H54 (cell line): ENCODE measurements around the gene NR2F1.
A peak's percentile ranks its signal among the peaks of the same experiment; 100 is the strongest.
"Not testable (repeated sequence)": the region's sequence is repeated elsewhere in the genome, so short reads cannot be mapped to it uniquely, and the experiment has no call there.

ENCODE experiments used
- DNase-seq: peaks from one replicate; pipeline ENCODE4 v3.0.0; 2011; ENCODE audit warnings: low spot score, mixed read lengths; ENCODE audit not compliant: insufficient read length
- FAIRE-seq: peaks from 3 replicates; lab custom pipeline; 2011; peaks lifted over from hg19 to GRCh38; lab: Jason Lieb, UNC
- POLR2A ChIP-seq: IDR thresholded peaks from 2 replicates; pipeline ENCODE4 v1.6.1; 2011; ENCODE audit warnings: low read depth, mild to moderate bottlenecking, low read length

The NR2F1 gene

GRCh38 chr5:93582677-93583438, at the start of gene NR2F1:
Gene NR2F1 (plus strand): TSS chr5:93583222. CDS start chr5:93585024, 1,802 bp downstream.
- TF ChIP-seq POLR2A: peak; percentile 29; the same call in 1 of the 2 replicates
- DNase-seq (no peak), FAIRE-seq (peak; percentile 82)

- FAIRE-seq: no peak
- DNase-seq: no peak
- no peak for TF ChIP-seq POLR2A
Measured at GRCh38 chr5:93545872-93546271, 37.1 kb upstream of the NR2F1 start.

- not testable (repeated sequence) for DNase-seq, FAIRE-seq
Measured at GRCh38 chr5:93549594-93549993, 33.4 kb upstream of the NR2F1 start.

- FAIRE-seq: no peak
- TF ChIP-seq POLR2A: no peak
- no peak for DNase-seq
Measured at GRCh38 chr5:93557021-93557604, 25.9 kb upstream of the NR2F1 start.

- no peak for TF ChIP-seq POLR2A
- no peak for FAIRE-seq
- DNase-seq: no peak
Measured at GRCh38 chr5:93566091-93566490, 16.9 kb upstream of the NR2F1 start.

- no peak for TF ChIP-seq POLR2A
- FAIRE-seq: peak; percentile 58
- no peak for DNase-seq
Measured at GRCh38 chr5:93567424-93567823, 15.6 kb upstream of the NR2F1 start.

GRCh38 chr5:93569300-93570160, 13.5 kb upstream of the NR2F1 start:
- TF ChIP-seq POLR2A: no peak
- no peak for FAIRE-seq
- no peak for DNase-seq

GRCh38 chr5:93570294-93571113, 12.5 kb upstream of the NR2F1 start:
- DNase-seq: no peak
- no peak for FAIRE-seq
- TF ChIP-seq POLR2A: no peak

- DNase-seq (no peak), FAIRE-seq (no peak)
- TF ChIP-seq POLR2A: no peak
Measured at GRCh38 chr5:93571114-93571949, 11.7 kb upstream of the NR2F1 start.

GRCh38 chr5:93572101-93572607, 10.9 kb upstream of the NR2F1 start:
- no peak for DNase-seq
- TF ChIP-seq POLR2A: no peak
- no peak for FAIRE-seq

- TF ChIP-seq POLR2A: no peak
- no peak for FAIRE-seq
- DNase-seq: no peak
Measured at GRCh38 chr5:93572608-93573353, 10.2 kb upstream of the NR2F1 start.
